HG03354 (cell line): Measurements from ENCODE around the gene MVB12B.

Experiments
- ATAC-seq: cut with Tn5 transposase; IDR thresholded peaks from one replicate; pipeline ENCODE4 v1.9.1; 2021; ENCODE audit warnings: mild to moderate bottlenecking; ENCODE audit not compliant: unreplicated experiment, poor library complexity, severe bottlenecking

The MVB12B gene

DNA sequence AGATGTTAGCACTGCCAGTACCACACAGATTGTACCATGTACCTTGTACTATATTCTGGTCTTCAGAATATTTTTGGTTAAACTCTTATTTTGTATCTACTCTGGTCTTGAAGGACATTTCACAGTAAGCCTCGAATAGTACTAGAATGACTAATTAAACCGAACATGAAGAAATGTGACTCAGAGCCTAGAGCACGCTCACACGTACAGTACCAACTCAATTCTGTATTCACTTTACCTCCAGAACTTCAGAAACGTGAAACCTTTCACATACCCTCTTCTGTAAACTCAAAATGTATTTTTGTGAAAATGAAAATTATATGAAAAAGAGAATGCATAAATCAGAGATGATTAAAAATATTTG is 112.8 kb downstream of the MVB12B start:
- ATAC-seq = no peak

DNA sequence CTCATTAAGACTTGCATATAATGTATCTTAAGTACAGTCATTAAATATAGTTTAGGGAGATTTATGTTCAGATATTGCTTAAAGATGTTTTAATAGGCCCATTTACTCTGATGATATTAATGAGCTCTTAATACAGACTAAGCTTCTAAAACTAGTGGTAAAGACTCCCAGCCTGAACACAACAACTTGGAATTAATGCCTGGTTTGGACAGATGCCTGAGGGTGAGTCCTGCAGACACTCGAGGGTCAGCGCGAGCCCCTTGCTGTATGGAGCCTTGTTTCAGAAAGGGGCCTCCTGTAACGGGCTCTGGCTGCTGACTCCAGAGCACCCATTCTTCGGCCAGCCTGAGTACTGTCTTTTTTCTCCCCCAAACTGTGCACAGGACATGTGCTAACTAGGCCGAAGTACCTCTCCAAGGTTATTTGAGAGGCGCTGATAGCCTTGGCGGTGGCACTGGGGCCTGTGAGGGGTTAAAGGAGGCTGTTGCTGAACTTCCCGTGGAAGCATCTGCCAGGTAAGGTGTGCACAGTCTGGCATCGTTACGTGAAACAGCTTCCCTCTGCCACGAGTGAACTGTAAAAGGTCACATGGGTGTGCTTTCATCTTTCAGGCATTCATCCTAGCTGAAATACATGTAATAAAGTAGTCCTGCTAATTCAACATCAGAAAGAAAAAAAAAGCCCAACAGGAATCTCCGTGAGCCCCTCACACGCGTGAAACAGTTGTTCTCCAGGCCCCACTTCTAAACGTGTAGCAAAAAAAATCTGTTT is 113.4 kb downstream of the MVB12B start:
- no peak for ATAC-seq

DNA sequence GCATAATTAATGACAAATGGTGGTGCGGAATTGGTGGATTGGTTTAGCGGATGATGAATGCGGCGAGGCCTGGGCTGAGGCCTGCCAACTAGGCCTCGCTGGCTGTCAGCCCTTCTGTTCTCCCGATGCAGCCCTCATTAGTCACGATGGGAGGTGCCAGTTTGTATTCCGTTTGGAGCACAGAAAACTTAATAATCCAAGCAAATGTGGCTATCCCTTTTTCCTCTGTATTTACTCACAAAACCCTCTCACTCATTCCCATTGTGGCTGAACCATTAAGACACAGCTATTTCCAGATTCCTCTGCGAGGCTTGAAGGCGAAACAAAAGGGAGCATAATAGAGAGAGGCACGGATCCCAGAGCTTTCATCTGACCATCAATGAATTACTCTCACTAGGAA is 114.3 kb downstream of the MVB12B start:
- ATAC-seq = no peak

DNA sequence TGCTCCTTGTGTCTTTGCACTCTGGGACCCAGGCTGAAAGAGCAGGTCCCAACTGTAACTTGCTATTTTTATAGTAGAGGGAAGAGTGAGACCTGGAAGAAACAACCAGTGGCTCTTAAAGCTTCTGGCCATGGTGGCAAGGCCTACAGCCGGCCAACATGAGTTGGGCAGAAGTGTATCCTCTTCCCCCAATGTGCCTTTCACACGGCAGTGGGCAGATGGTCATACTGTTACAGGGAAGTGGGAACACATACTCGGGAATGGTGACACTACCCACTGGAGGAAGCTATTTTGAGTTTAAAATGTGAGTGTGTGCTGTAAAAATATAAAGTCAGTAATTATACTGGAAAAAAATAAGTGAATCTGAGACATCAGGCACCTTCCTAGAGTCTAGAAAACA is 116.0 kb downstream of the MVB12B start:
- no peak for ATAC-seq

DNA sequence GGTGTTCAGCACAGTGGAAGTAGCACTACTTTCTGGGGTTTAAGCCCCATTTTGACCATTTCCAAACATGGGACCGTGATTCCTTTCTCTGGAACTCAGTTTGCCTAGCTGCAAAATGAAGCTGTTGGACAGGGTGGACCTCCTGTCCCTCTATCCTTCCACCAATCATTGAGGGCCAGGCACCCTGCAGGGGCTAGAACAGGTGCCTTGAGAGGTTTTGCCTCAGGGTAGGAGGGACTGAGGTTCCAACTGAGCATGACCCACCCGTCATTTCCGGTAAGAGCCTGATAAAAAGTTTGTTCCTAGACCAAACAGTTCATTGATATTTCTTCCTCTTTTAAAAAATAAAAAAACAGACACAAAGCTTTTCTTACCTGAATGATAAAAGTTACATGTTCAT is 116.5 kb downstream of the MVB12B start:
- ATAC-seq = no peak

DNA sequence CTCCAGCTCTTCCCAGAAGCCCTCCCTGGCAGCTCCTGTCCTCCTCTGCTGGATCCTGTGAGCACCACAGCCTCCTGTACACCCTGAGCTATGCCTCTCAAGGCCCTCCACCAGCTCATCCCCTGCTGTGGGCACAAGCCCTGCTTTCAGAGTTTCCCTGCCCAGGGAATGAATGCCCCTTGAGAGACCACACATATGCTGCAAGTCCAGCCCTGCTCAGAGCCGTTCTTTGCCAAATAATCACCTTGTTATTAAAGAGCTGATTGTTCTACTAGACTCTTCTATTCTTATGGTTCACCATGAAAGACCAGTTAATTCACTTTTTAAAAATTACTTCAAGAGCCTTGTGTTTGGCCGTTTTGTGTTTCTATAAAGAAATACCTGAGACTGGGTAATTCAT is 121.5 kb downstream of the MVB12B start:
- no peak for ATAC-seq

DNA sequence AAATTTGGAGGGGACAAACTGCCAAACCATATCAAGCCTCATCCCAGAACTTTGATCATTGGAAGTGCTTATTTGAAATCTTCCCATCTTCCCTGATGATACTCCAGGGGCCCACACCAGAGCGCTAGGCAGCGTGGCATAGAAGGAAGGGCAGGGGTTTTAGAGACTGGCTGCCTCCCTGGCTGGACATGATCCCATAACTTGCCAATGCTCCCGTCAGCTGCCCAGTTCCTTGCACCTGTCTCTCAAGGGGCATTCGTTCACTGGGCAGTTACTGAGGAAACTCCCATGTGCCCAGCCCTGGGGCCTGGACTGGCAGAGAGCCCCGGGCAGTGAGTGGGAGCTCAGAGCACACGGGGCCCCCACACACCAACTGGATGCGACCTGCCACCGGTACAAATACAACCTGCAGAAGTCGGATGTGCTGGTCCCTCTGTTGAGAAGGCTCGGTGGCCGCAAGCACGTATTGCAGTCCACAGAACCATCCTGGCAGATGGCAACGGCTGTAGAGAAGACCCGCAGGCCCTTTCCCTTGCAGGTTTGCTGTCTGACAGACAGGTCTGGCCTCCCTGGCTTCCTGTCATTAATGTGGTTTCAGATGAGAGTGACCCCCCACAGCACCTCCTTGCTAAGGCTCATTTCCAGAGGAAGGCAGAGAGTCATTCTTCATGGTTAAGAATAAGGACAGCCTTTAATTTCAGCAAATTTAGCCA is 122.4 kb downstream of the MVB12B start:
- no peak for ATAC-seq

DNA sequence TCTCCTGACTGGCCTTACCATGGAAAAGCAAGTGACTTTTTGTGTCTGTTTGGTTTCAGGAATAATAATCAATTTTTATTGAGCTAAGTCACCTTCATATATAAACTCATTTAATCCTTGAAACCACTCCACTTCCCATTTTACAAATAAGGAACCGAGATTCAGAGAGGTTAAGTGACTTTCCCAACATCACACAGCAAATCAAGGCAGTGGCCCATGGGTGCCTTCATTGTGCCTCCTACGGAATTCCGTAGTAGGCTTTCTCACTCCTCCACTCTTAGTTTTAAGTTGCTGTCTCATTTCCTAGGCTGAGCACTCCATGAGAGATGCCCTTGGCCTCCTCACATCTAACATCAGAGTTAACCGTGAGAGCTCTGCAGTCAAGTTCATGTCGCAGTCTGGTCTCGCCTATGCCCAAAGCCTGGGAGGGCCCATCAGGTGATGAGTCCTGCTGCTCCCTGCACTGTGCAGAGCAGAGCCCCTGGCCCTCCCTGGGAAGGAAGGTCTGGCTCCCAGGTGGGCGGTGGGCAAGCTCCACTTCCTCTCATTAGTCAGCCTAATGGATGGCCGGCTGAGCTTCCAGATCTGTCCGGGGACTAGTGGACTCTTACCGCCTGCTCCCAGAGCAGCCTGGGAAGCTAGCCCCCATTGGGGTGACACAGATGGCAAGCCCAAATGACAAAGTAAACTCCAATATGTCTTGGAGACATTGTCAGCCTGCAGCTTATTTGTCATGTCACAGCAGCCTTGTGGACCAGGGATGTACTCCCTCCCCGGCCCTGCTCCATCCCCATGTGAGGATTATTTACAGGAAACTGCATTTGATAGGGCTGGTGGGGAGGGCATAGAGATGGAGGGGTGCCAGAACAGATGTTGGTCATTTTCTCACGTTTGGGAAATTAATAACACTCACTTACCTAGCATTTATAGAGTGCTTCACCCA is 123.4 kb downstream of the MVB12B start:
- no peak for ATAC-seq

DNA sequence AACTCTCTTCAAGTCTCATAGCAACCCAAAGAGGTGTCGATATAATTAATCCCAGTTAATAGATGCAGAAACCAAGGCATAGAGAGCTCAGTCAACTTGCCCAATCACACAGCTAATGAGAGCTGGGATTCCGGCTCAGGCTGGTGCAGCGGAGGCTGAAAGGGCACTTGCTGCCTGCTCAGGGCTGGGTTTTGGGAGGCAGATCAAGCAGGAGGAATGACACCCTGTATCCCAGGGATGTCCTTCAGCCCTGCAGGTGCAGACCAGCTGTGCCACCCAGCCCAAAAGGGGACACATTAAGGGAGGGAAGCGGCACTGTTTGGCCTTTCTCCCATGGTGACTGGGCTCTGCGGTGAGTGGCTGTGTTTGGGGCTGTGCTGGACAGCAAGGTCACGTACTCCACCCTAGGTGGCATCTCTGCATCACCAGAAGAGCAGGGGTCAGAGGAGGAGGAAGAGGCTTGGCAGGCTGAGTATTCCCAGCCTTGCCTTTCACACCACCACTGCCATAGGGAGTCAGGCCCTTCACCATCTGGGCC is 124.1 kb downstream of the MVB12B start:
- no peak for ATAC-seq

DNA sequence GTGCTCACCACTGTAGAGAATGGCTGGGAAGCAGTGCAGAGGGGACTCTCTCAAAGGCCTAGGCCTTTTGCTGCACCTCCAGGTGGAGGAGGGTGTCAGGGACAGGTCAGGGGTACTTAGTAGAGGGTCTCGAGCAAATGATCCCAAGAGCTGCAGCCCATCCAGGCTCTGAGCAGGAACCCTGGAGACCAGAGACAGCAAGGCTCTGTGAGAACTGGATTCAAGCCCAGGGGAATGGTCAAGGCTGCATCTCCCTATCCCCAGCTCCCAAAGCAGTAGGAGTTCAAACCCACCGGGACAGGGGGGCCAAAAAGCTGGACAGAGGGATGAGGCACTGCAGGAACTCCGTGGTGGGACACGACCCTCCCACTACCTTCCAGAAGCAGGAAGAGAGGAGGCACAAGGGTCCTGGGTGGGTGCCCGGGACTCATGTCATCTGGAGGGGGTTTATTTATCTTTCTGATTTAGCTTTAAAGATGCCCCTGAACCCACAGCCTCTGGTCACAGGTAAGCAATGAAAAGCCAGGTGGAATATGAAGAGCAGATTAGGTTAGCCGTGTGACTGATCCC is 124.8 kb downstream of the MVB12B start:
- no peak for ATAC-seq

DNA sequence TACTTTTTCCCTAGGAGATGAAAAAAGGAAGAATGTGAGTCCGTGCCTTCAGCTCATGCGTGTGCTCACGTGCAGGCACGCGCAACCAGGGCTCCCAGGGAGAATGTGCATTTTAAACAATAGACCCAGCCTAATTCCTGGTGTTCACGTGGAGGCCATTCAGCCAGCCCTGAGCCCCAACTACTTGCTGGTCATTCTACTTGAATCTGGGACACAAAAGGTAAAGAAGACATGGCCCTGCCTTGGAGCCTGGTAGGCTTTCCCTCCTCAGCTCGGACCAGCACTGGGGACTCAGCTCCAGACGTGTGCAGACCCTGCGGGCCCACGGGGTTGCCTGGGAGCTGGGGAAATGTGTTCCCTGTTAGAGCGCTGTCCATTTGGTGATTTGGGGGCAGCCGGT is 125.5 kb downstream of the MVB12B start:
- no peak for ATAC-seq

DNA sequence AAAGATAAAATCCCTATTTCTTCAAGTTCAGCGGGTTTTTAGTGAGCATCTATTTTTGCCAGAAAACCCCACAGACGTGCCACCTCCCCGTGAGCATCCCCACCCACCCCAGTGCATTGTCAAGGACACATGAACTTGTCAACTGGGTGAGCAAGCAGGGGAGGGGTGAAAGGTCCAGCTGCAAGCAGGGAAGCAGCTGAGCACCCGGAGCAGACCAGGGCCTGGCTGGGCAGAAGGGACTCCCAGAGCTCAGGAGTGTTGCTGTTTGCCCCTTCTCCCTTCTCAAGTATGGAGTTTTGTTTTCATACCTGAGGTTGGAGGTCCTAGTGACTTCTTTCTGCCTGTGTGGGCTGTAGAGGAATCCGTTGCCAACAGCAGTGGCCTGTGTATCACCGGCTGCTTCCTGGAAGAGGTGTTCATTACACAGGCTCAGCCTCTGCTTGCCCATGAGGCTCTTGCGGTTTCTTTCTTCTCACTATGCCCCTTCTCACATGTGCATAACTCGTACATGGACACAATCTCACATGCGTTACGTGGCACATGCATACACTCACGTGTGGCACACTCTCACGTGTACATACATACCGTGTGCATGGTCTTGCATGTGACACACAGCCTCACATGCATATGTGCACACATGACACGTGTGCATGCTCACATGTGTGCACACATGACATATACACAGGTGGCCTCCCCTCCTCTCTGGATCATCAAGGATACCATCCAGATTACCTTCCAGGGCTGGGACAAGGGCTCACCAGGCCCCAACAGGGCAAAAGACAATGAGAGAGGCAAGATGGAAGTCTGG is 126.7 kb downstream of the MVB12B start:
- no peak for ATAC-seq

DNA sequence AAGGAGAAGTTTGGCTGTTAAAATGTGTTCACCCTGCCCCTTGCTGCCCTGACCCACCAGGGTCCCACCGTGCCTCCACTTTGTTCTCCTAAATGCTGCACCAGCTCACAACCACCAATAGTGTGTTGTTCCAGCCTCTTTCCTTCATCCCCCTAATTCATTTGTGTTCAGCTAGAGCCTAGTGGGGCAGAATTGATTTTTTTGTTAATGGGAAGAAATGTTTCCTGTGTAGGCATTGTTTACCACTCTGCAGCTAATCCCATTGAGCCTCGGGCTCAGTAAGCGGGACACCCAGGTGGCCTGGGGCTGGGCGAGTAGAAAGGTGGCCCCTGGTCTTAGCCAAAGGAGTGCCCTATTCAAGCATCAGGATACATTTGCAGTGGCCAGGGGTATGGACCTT is 127.6 kb downstream of the MVB12B start:
- ATAC-seq = no peak

DNA sequence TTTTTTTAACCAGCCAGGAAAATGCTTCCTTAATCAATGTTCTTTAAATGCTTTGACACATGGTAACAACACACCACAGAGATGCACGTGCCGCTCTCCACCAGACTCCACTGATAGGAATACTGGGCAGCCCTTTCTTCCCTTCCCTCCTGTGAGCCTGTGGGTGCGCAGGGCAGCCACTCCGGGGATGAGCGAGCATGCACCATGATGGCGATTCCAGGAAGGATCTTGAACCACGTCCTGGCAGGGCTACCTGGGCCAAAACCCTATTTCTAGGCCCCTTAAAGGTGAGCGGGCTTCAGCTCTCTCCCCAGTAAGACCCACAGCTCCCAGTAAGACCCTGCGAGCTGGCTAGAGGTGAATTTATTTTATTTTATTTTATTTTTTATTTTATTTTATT is 128.2 kb downstream of the MVB12B start:
- no peak for ATAC-seq

DNA sequence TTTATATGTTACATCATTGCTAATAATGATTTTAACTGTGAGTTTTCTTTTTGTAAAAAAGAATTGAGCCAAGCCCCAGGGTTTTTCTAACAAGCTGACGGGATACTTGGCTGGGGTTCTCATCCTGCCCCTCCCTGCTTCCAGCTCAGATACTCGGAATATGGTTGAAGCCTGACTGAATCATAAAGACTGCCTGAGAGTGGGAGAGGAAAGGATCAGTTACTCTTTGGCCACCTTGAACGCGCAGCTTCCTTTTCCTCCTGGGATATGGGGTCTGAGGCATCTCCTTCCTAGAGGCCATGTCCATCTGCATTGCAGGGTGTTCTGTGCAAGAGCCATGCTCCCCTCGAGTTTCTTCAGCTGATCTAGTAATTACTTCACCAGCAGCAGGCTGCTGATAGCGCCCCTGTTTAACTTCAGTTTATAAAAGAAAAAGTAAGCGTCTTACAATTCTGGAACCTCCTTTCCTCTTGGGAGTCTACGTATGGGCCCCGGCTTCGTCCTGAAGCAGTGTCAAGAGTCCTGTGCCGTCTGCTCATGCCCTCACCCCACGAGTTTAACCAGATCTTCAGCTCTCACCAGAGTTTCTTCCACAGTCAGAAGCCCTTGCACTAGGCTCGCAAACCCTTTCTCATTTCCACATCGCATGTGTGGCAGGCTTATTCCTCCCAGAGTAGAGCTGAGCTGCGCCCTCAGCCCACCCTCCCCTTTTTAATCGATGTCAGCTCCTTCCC is 130.0 kb downstream of the MVB12B start:
- no peak for ATAC-seq

DNA sequence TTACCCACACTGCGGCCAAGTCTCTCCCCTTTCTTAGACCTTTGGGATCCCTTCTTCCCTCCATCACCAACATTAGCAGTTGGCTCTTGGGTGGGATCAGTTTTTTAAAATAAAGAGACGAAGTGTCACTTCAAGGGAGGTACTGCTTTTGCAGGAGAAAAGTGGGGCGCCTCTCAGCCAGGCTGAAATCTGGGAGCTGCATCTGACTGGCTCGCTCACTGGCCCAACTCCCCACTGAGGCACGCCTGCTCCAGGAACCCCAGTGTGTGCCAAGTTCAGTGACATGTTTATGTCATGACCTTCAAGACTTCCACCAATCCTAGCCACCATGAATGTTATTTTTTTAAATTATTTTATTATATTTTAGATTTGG is 130.5 kb downstream of the MVB12B start:
- ATAC-seq = no peak

DNA sequence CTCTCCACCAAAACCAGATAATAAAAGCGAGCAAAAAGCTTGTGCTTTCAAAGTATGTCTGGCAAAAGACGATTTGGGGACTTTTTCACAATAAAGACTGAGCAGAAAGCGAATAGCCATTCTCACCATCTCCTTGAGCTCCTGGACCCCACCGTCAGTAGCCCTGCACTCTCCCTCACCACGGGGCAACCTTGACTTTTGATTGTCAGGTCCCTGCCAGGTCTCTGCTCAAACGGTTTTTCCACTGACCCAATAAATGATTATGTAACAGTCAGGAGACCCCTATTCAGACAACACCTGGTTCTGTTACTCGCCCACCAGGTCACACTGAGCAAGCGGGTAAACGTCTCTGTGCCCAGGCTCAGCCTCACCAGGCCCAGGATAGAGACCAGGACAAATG is 131.3 kb downstream of the MVB12B start:
- no peak for ATAC-seq

DNA sequence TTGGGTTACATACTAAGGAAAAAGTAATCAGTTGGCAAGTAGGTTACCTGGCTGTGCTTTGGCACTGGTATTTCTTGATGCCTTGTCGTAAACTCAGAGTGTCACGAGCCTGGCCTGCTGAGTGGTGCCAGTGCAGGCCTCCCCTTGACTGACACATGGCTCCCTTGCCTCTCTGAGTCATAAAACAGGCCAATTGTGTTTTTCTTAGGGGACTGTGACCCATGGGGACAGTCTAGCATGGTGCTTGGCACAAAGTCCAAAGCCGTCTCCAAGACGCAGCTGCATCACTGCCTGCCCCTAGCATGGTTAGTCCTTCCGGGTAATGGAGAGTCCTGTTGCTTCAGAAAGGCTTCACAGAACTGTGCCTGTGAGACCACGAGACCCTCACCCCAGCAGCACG is 132.5 kb downstream of the MVB12B start:
- ATAC-seq = no peak

DNA sequence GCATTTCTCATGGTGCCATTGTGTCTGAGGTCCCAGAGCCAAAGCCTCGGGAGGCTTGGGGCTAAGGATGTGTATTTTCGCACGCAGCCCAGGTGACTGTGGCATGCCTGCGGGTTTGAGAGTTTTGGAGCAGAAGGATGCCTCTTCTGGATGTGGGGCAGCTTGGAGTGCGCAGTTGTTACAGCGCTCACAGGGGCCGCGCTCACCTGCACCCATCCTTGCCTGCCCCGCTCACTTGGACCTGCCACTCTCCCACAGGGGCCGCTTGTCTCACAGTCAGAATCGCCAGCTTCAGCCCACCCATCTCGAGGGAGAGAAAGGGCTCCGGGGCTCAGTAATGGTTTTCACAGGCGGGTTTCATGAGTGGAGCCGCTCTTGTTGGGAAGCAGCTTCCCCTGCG is 132.9 kb downstream of the MVB12B start:
- ATAC-seq = no peak
